ENCODE data around the gene ZNF512.
A peak's percentile ranks its signal among the peaks of the same experiment; 100 is the strongest.
"Not testable (repeated sequence)": the region's sequence is repeated elsewhere in the genome, so short reads cannot be mapped to it uniquely, and the experiment has no call there.

ZNF512 gene, protein sequence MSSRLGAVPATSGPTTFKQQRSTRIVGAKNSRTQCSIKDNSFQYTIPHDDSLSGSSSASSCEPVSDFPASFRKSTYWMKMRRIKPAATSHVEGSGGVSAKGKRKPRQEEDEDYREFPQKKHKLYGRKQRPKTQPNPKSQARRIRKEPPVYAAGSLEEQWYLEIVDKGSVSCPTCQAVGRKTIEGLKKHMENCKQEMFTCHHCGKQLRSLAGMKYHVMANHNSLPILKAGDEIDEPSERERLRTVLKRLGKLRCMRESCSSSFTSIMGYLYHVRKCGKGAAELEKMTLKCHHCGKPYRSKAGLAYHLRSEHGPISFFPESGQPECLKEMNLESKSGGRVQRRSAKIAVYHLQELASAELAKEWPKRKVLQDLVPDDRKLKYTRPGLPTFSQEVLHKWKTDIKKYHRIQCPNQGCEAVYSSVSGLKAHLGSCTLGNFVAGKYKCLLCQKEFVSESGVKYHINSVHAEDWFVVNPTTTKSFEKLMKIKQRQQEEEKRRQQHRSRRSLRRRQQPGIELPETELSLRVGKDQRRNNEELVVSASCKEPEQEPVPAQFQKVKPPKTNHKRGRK

GRCh38 chr2:27582695-27583389 lies at the start of gene ZNF512:
Gene ZNF512, plus strand, starts transcription at chr2:27583042. Its CDS starts 71 bp downstream, at chr2:27583113.
- peak; percentile 67 for DNase-seq

DNA sequence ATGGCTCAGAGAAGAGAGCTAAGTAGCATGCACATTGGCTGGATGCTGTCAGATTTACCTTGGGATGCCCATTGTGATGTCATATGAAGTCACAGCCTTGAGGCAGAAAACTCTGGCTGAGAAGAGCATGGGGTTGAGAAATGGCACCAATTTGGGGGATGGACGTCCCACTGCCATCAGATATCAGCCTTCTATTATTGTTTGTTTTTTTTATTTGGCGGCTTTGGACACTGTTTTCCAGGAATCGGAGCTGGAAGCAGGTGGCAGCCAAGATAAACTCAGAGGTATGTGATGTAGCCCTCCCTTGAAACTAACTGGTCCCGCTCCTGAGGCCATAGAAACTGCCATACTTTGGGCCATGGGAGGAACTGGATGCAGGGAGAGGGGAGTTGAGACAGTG lies 45.6 kb upstream of the ZNF512 start:
- DNase-seq, result no peak

GRCh38 chr2:27538839-27539450 lies 43.9 kb upstream of the ZNF512 start:
- DNase-seq, result not testable (repeated sequence)

GRCh38 chr2:27539649-27540048 lies 43.2 kb upstream of the ZNF512 start:
- DNase-seq, result not testable (repeated sequence)

- DNase-seq, result no peak
Measured at GRCh38 chr2:27544143-27544821, 38.6 kb upstream of the ZNF512 start.

GRCh38 chr2:27545348-27546141 lies 37.3 kb upstream of the ZNF512 start:
- DNase-seq, result no peak

- DNase-seq, result no peak
Measured at GRCh38 chr2:27549303-27549702, 33.5 kb upstream of the ZNF512 start.

GRCh38 chr2:27551514-27551913 lies 31.3 kb upstream of the ZNF512 start:
- DNase-seq, result no peak

- no peak for DNase-seq
Measured at GRCh38 chr2:27552941-27553340, 29.9 kb upstream of the ZNF512 start.

DNA sequence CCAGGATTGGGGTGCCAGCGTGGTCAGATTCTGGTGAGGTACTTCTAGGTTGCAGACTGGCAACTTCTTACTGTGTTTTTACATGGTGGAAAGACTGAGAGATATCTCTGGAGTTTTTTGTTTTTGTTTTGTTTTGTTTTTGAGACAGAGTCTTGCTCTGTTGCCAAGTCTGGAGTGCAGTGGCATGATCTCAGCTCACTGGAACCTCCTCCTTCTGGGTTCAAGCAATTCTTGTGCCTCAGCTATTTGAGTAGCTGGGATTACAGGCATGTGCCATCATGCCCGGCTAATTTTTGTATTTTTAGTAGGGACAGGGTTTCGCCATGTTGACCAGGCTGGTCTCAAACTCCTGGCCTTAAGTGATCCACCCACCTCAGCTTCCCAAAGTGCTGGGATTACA lies 28.4 kb upstream of the ZNF512 start:
- DNase-seq, result not testable (repeated sequence)

- DNase-seq, result no peak
Measured at GRCh38 chr2:27559228-27559627, 23.6 kb upstream of the ZNF512 start.

GRCh38 chr2:27561060-27561459 lies 21.8 kb upstream of the ZNF512 start:
- no peak for DNase-seq

DNA sequence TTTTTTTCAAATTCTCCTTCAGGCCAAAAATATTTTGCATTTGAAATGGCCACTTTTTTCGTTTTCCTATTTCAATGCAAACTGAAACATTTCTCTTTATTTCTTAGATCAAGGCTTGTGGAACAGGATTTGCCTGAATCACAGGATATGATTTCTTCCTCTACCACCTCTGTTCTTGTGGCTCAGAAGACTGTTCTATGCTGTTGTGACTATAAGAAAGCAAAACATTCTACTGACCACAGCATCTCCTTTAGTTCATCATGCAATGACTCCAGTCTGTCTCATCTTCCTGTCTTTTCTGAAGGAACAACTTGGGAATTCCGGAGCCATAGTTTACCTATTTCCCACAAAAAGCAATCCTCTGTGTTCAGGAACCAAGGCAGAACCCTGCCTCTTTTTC lies 16.2 kb upstream of the ZNF512 start:
- DNase-seq, result no peak

- no peak for DNase-seq
Measured at GRCh38 chr2:27569398-27569797, 13.4 kb upstream of the ZNF512 start.

- DNase-seq, result no peak
Measured at GRCh38 chr2:27571197-27571596, 11.6 kb upstream of the ZNF512 start.

DNA sequence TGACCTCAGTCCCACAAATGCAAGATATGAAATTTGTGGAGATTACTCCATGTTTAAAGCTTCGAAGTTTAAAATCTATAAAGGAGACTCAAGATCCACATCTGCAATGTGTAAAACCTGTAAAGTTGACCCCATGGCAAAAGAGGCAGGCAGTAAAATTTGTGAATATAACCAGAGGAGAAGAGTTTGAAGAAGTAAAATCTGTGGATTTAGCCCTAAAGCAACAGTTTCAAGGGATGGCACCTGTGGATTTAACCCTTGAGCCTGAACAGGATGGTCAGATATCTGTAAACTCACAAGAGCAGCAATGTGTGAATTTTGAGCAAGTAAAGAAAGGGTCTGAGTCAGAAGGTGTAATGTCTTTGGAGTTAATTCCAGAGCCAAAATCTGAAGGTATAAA lies 11.2 kb upstream of the ZNF512 start:
- DNase-seq, result no peak

DNA sequence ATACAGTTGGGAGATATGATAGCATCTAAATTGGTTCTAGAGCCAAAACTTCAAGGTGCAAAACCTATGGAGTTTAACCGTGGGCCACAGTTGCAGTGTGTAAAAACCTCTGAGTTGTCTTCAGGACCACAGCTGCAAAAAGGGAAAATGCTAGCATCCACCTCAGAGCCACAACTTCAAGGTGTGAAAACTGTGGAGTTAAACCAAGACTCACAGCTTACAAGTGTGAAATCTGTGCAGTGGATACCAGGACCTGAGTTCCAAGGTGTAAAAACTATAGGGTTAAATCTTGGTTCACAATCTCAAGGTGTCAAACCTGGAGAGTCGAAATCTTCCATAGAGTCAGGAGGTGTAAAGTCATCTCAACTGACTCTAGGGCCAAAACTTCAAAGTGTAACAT lies 10.4 kb upstream of the ZNF512 start:
- DNase-seq, result no peak

DNA sequence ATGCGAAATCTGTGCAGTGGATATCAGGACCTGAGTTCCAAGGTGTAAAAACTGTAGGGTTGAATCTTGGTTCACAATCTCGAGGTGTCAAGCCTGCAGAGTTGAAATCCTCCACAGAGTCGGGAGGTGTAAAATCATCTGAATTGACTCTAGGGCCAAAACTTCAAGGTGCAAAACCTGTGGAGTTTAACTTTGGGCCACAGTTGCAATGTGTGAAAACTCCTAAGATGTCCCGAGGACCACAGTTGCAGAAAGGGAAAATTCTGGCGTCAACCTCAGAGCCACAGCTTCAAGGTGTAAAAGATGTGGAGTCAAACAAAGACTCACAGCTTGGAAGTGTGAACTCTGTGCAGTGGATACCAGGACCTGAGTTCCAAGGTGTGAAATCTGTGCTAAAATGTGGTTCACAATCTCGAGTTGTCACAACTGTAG lies 9.8 kb upstream of the ZNF512 start:
- no peak for DNase-seq

- no peak for DNase-seq
Measured at GRCh38 chr2:27573452-27573851, 9.4 kb upstream of the ZNF512 start.

DNA sequence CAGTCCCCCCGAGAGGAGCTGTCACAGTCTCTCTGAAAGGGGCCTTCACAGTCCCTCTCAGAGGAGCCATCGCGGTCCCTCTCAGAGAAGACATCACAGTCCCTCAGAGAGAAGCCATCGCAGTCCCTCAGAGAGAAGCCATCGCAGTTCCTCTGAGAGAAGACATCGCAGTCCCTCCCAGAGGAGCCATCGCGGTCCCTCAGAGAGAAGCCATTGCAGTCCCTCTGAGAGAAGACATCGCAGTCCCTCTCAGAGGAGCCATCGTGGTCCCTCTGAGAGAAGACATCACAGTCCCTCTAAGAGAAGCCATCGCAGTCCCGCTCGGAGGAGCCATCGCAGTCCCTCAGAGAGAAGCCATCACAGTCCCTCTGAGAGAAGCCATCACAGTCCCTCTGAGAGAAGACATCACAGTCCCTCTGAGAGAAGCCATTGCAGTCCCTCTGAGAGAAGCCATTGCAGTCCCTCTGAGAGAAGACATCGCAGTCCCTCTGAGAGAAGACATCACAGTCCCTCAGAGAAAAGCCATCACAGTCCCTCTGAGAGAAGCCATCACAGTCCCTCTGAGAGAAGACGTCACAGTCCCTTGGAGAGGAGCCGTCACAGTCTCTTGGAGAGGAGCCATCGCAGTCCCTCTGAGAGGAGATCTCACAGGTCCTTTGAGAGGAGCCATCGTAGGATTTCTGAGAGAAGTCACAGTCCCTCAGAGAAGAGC lies 1.3 kb upstream of the ZNF512 start:
- peak; percentile 9 for DNase-seq

GRCh38 chr2:27582129-27582694 lies 630 bp upstream of the ZNF512 start:
- peak; percentile 7 for DNase-seq
